NCI-H1048 (cell line): Measurements from ENCODE around the gene KCNE4.

ENCODE experiments used
- DNase-seq: peaks from one replicate; lab custom pipeline; 2025; lab: John Stamatoyannopoulos, UW

Gene KCNE4

GRCh38 chr2:223088866-223089265 lies 36.9 kb downstream of the KCNE4 start:
- DNase-seq, result no peak

- no peak for DNase-seq
Measured at GRCh38 chr2:223090039-223090438, 38.0 kb downstream of the KCNE4 start.

GRCh38 chr2:223090540-223091235 lies 38.7 kb downstream of the KCNE4 start:
- DNase-seq, result no peak

- no peak for DNase-seq
Measured at GRCh38 chr2:223092667-223093066, 40.7 kb downstream of the KCNE4 start.

GRCh38 chr2:223093436-223094241 lies 41.6 kb downstream of the KCNE4 start:
- no peak for DNase-seq

- DNase-seq, result no peak
Measured at GRCh38 chr2:223095207-223095606, 43.2 kb downstream of the KCNE4 start.

GRCh38 chr2:223096235-223096970 lies 44.4 kb downstream of the KCNE4 start:
- DNase-seq, result no peak

- no peak for DNase-seq
Measured at GRCh38 chr2:223097888-223098383, 45.9 kb downstream of the KCNE4 start.

- DNase-seq, result no peak
Measured at GRCh38 chr2:223099561-223099960, 47.6 kb downstream of the KCNE4 start.

GRCh38 chr2:223100061-223100511 lies 48.1 kb downstream of the KCNE4 start:
- no peak for DNase-seq

- DNase-seq, result no peak
Measured at GRCh38 chr2:223101340-223102039, 49.5 kb downstream of the KCNE4 start.

- DNase-seq, result no peak
Measured at GRCh38 chr2:223102040-223102400, 50.0 kb downstream of the KCNE4 start.

- DNase-seq, result no peak
Measured at GRCh38 chr2:223102450-223102849, 50.5 kb downstream of the KCNE4 start.

GRCh38 chr2:223104336-223105132 lies 52.5 kb downstream of the KCNE4 start:
- no peak for DNase-seq
